Activated CD4-positive, alpha-beta T cell treated with anti-CD3 and anti-CD28 coated beads for 1 hour (primary cell): ENCODE results near the gene KCNQ2.

ENCODE experiments used
- DNase-seq: peaks from one replicate; pipeline ENCODE4 v3.0.0-alpha.2; 2020

The KCNQ2 gene

GRCh38 chr20:63451821-63452220, 20.6 kb downstream of the KCNQ2 start:
- no peak for DNase-seq

GRCh38 chr20:63449796-63450730, 22.4 kb downstream of the KCNQ2 start:
- DNase-seq: no peak

- DNase-seq: no peak
These were observed 23.4 kb downstream of the KCNQ2 start for GRCh38 chr20:63449025-63449424.

GRCh38 chr20:63448031-63448430, 24.4 kb downstream of the KCNQ2 start:
- DNase-seq: no peak

- no peak for DNase-seq
These were observed 25.1 kb downstream of the KCNQ2 start for GRCh38 chr20:63447320-63447719.

- no peak for DNase-seq
These were observed 26.0 kb downstream of the KCNQ2 start for GRCh38 chr20:63446216-63447024.

DNA sequence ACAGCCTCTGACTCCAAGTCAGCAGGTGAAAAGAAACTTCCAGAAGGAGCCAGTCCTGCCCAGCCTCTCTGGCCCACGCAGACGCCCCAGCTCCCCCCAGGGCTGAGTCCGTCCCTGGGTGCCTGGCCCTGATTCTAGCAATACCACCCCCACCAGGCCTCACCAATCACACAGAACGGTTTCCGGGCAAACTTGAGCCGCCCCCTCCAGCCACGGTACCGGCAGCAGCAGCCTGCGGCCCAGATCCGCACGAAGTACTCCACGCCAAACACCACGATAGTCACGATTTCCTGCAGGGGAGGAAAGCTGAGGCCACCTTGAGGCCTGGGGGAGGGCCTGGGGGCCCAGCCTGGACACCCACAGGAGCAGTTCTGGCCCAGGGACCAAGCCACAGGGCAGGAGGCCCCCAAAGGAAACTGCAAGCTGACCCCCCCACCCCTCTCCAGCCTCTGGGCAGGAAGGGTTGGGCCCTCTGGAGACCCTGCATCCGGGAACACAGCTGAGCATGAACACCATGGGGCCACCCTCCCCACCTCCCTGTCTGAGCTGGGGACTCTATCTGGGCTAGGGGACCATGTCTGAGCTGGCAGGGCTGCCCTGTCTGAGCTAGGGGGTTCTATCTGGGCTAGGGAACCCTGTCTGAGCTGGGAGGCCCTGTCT, 27.2 kb downstream of the KCNQ2 start:
- no peak for DNase-seq

DNA sequence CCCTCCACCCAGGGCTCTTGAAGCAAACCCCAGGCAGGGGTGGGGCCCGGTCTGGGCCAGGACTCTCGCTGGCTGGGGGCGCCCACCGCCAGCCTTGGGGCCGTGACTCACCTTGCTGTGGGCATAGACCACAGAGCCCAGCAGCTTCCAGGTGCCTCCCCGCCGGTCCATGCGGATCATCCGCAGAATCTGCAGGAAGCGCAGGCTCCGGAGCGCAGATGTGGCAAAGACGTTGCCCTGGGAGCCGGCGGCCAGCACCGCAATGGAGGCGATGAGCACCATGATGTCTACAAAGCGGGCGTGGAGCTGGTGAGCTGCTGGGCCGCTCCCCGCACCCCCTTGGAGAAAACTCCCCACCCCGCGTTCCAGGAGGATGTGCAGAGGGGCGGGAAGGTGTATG, 27.9 kb downstream of the KCNQ2 start:
- no peak for DNase-seq

GRCh38 chr20:63443606-63444395, 28.7 kb downstream of the KCNQ2 start:
- no peak for DNase-seq

DNA sequence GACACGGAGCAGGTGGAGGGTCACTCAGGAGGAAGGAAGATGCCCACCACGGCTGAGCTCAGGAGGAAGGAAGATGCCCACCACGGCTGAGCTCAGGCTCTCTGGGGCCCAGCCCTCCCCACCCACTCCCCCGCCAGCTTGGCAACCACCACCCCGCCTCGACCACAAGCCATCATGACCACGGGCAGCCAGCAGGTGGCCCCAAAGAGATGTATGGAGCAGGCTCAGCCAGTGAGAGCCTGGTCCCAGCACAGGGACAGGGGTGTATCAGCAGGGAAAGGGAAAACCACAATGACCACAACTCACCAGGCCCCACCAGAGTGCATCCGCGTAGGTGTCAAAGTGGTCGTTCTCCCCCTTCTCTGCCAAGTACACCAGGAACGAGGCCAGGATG, 30.4 kb downstream of the KCNQ2 start:
- peak; percentile 39 for DNase-seq

GRCh38 chr20:63441136-63442099, 31.0 kb downstream of the KCNQ2 start:
- DNase-seq: no peak

DNA sequence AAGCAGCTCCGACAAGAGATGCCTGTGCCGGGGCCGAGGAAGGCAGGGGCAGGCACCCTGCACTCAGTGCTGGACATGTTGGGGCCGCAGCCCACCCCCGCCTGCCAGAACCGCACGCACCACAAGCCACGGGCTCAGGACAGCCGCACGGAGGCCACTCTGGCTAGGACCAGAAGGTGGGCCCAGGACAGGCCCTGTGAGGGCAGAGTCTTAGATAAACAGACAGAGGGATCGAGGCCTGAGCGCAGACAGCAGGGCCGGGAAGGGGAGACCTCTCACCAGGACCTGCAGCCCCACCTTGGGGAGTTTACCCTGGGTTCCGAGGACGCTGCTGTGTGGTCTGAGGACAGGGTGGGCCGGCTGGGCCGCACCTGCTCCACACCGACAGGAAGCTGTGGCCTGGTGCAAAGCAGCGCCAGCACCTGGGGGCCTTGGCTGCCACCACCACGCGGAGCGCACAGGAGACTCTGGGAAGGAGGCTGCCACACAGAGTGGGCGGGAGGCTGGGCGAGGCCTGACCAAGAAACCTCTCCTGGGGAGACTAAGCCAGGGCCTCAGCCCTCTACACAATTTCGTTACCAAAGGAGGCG, 32.0 kb downstream of the KCNQ2 start:
- DNase-seq: no peak

- DNase-seq: no peak
These were observed 32.6 kb downstream of the KCNQ2 start for GRCh38 chr20:63439866-63440265.

- no peak for DNase-seq
These were observed 34.3 kb downstream of the KCNQ2 start for GRCh38 chr20:63438121-63438520.

DNA sequence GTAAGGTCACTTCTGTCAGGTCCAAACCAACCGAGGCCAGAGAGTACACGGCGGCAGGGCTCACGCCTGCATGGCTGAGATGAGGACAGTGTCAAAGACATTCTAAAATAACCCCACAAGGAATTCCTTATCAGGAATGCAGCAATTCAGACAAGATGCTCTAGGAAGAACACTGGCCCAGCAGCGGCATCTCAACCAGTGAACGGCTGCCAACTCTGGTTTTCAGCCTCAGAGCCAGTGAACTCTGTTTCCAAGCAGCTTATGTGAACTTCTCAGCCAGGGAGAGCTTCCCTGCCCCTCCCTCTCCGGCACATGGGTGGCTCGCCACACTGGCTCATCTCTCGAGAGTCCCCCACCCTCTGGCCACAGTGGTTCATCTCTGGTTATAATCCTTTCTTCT, 36.9 kb downstream of the KCNQ2 start:
- no peak for DNase-seq

- DNase-seq: peak; percentile 62
These were observed 37.7 kb downstream of the KCNQ2 start for GRCh38 chr20:63434599-63435378.

DNA sequence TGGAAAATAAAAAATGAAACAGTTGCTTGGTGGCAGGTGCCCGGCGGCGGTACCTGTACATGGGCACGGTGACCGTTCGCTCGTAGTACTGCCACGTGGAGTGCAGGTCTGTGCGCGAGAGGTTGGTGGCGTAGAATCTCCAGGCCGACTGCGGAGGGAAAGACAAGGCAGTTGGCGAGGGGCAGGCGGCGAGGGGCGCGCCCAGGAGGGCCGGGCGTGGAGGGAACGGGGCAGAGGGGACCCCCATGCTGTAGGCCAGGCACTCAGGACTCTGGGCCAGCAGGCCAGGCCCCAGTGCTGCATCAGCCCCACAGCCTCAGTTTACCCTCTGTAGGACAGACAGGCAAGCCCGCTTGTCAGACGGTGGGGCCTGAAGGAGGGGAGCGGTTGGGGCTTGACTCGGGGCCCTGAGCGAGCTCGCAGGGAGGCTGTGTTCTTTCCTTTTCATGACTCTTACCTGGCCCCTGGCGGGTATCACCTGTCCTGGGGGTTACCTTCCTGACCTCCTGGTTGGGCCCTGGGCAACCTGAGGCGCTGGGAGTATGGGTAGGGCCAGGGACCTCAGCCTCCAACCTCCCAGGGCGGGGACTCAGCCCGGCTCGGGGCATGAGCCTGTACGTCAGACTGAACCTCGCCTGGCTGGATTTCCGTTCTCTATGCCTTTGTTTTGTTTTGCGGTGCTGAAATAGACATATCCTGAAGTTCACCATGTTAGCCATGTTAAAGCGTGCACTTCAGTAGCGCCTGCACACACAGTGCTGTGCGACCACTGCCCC, 38.5 kb downstream of the KCNQ2 start:
- no peak for DNase-seq

GRCh38 chr20:63433351-63433750, 39.1 kb downstream of the KCNQ2 start:
- DNase-seq: no peak
